ENCODE results near the gene NNMT. TPM values are rescaled to one million over a fixed set of nuclear protein-coding genes. Genes with fewer than 3 reads are reported as not detected.

The NNMT gene
- total RNA-seq, 2 experiments from 2014 or later: not detected

DNA sequence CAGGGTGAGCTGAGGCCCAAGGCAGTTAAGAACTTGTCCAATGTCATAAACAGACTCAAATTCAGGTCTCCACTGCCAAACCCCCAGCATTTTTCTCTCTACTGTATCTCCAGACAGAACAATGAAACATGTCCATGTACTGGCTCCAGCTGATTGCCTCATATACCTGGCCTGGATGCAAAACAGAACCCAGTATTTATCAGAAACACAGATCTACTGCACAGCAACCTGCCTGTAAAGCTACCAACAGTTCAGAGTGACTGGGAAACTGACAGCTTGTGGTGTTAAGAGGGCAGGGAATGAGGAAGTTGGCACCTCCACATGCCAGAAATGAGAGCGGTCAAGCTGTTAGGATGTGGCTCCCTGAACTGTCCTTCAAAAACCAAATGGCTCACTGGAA is 62.5 kb downstream of the NNMT start:
- Histone ChIP-seq H3K4me2 (ENCODE audit: low read length) (no peak overlapping the region), H3K27ac (ENCODE audit: low read depth, low read length, poor library complexity, severe bottlenecking) (no peak overlapping the region), H3K9me2 (ENCODE audit: insufficient read depth, low read length) (no peaks in the 10 kb centered on the region), H3K9me3 (ENCODE audit: low read length) (no peaks in the 10 kb centered on the region), H3K4me3 (ENCODE audit: low read depth, low read length, poor library complexity, severe bottlenecking) (no peak overlapping the region), H2AFZ (ENCODE audit: low read length) (no peak overlapping the region), H3K79me2 (ENCODE audit: insufficient read depth, low read depth, low read length) (no peaks in the 10 kb centered on the region), H3K4me1 (ENCODE audit: insufficient read depth, low read length, poor library complexity, severe bottlenecking) (no peaks in the 10 kb centered on the region), H4K20me1 (ENCODE audit: insufficient read depth, low read length) (no peaks in the 10 kb centered on the region), H3K36me3 (ENCODE audit: insufficient read depth, low read length) (no peaks in the 10 kb centered on the region)
- intact Hi-C loops (cut with micrococcal nuclease; ENCODE audit: unreplicated experiment): no loop called here
- POLR2A ChIA-PET: no interaction called here
- TF ChIP-seq EZH2phosphoT487 (IDR thresholded peaks at IDR 0.05; ENCODE audit: borderline replicate concordance, low read depth, low read length): no peak
- TF ChIP-seq, protein P1, sequence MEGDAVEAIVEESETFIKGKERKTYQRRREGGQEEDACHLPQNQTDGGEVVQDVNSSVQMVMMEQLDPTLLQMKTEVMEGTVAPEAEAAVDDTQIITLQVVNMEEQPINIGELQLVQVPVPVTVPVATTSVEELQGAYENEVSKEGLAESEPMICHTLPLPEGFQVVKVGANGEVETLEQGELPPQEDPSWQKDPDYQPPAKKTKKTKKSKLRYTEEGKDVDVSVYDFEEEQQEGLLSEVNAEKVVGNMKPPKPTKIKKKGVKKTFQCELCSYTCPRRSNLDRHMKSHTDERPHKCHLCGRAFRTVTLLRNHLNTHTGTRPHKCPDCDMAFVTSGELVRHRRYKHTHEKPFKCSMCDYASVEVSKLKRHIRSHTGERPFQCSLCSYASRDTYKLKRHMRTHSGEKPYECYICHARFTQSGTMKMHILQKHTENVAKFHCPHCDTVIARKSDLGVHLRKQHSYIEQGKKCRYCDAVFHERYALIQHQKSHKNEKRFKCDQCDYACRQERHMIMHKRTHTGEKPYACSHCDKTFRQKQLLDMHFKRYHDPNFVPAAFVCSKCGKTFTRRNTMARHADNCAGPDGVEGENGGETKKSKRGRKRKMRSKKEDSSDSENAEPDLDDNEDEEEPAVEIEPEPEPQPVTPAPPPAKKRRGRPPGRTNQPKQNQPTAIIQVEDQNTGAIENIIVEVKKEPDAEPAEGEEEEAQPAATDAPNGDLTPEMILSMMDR (conservative IDR thresholded peaks at IDR 0.05; ENCODE audit: low read length): no peak
- no peak for DNase-seq (ENCODE audit: low spot score)
- no TSS peak for BruUV-seq (replicated peaks)
- CTCF ChIA-PET (ENCODE audit: unreplicated experiment): no interaction called here

DNA sequence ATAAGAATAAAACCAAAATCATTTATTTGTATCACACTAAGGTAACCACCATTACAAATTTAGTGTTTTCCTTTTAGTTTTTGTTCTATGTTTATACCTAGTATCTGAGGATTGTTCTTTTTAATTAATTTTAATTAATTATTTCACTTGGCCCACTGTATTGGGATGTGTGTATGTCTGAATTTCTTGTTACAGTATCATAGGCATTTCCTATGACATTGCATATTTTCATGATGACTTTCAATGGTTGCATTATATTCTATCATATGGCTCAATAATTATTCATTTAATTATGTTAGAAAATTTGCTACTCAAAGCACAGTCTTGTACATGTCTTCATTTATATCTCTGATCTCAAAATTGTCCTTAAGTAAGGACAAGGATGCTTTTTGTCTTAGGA is 63.1 kb downstream of the NNMT start:
- BruUV-seq (replicated peaks): no TSS peak
- ChIA-PET POLR2A (no interaction called here), CTCF (ENCODE audit: unreplicated experiment) (no interaction called here)
- TF ChIP-seq, protein P1 (conservative IDR thresholded peaks at IDR 0.05; ENCODE audit: low read length): no peak
- no peak for TF ChIP-seq EZH2phosphoT487 (IDR thresholded peaks at IDR 0.05; ENCODE audit: borderline replicate concordance, low read depth, low read length)
- DNase-seq (ENCODE audit: low spot score): no peak
- Histone ChIP-seq H2AFZ (ENCODE audit: low read length) (no peak overlapping the region), H4K20me1 (ENCODE audit: insufficient read depth, low read length) (no peaks in the 10 kb centered on the region), H3K9me3 (ENCODE audit: low read length) (no peaks in the 10 kb centered on the region), H3K79me2 (ENCODE audit: insufficient read depth, low read depth, low read length) (no peaks in the 10 kb centered on the region), H3K27ac (ENCODE audit: low read depth, low read length, poor library complexity, severe bottlenecking) (no peak overlapping the region), H3K4me2 (ENCODE audit: low read length) (no peak overlapping the region), H3K9me2 (ENCODE audit: insufficient read depth, low read length) (no peaks in the 10 kb centered on the region), H3K36me3 (ENCODE audit: insufficient read depth, low read length) (no peaks in the 10 kb centered on the region), H3K4me1 (ENCODE audit: insufficient read depth, low read length, poor library complexity, severe bottlenecking) (no peaks in the 10 kb centered on the region), H3K4me3 (ENCODE audit: low read depth, low read length, poor library complexity, severe bottlenecking) (no peak overlapping the region)
- intact Hi-C loops (cut with micrococcal nuclease; ENCODE audit: unreplicated experiment): no loop called here

DNA sequence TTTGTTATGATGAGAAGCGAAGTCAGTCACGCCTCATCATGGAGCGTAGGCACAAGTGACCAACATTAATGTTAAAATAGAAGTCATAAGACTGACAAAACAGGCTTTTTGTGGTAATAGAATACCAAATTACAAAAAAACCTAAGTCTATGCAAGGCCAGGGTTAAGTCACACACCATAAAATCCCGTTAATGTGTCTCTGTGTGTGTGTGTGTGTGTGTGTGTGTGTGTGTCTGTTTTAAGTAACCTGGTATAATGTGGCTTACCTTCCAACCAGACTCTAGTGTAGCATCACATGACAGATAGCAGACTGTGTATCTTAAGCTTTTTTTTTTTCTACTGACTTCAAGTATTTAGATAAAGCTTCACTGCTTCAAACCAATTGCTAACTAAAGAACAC is 66.1 kb downstream of the NNMT start:
- POLR2A ChIA-PET: no interaction called here
- intact Hi-C loops (cut with micrococcal nuclease; ENCODE audit: unreplicated experiment): no loop called here
- H3K4me2 ChIP-seq (ENCODE audit: low read length): no peak overlapping the region
- no peaks in the 10 kb centered on the region for H3K9me3 ChIP-seq (ENCODE audit: low read length)
- DNase-seq (ENCODE audit: low spot score): no peak
- H4K20me1 ChIP-seq (ENCODE audit: insufficient read depth, low read length): no peaks in the 10 kb centered on the region
- no peak overlapping the region for H2AFZ ChIP-seq (ENCODE audit: low read length)
- TF ChIP-seq, protein P1 (conservative IDR thresholded peaks at IDR 0.05; ENCODE audit: low read length): no peak
- no peak for TF ChIP-seq EZH2phosphoT487 (IDR thresholded peaks at IDR 0.05; ENCODE audit: borderline replicate concordance, low read depth, low read length)
- no peak overlapping the region for H3K27ac ChIP-seq (ENCODE audit: low read depth, low read length, poor library complexity, severe bottlenecking)
- H3K4me1 ChIP-seq (ENCODE audit: insufficient read depth, low read length, poor library complexity, severe bottlenecking): no peaks in the 10 kb centered on the region
- no peak overlapping the region for H3K4me3 ChIP-seq (ENCODE audit: low read depth, low read length, poor library complexity, severe bottlenecking)
- no peaks in the 10 kb centered on the region for H3K79me2 ChIP-seq (ENCODE audit: insufficient read depth, low read depth, low read length)
- no TSS peak for BruUV-seq (replicated peaks)
- CTCF ChIA-PET (ENCODE audit: unreplicated experiment): no interaction called here
- H3K36me3 ChIP-seq (ENCODE audit: insufficient read depth, low read length): no peaks in the 10 kb centered on the region
- H3K9me2 ChIP-seq (ENCODE audit: insufficient read depth, low read length): no peaks in the 10 kb centered on the region
